ENCODE measurements around the gene ADCY7. TPM values are rescaled to one million over a fixed set of nuclear protein-coding genes. Genes with fewer than 3 reads are reported as not detected.

Gene ADCY7
- total RNA-seq, 1 experiment from 2014 or later = 13.1 TPM

DNA sequence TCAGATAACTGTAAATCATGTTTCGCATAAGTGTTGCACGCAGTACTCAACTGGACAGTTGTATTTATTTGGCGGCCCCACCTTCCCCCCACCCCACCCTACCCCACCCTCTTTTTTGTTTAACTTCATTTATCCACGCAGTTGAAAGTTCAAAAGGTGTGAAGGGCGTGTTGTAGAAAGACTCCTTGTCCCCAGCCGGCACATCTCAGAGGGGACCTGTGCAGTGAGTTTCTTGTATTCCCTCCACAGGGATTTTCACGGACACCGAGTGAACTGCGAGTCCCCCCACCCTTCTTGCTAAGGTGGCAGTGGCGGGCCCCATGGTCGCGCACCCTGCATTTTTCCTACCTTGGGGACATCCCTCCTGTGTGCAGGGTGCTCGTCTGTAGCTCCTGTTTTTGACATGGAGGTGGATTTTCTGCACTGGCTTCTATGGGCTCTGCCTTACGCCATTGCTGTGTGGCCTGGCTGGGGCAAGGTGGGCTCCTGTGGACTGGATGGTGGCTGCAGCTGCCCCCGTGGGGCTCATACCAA lies 36.2 kb downstream of the ADCY7 start:
- intact Hi-C loops (cut with micrococcal nuclease) = no loop called here
- ChIA-PET CTCF (no interaction called here), POLR2A (ENCODE audit: unreplicated experiment) (no interaction called here)
- peaks cover 4% of the 10 kb centered on the region; the same call in 1 of the 2 replicates for H3K4me1 ChIP-seq (ENCODE audit: insufficient read depth, low read length)
- no peaks in the 10 kb centered on the region for H3K9me3 ChIP-seq (ENCODE audit: low read length)
- TF ChIP-seq, protein P1, sequence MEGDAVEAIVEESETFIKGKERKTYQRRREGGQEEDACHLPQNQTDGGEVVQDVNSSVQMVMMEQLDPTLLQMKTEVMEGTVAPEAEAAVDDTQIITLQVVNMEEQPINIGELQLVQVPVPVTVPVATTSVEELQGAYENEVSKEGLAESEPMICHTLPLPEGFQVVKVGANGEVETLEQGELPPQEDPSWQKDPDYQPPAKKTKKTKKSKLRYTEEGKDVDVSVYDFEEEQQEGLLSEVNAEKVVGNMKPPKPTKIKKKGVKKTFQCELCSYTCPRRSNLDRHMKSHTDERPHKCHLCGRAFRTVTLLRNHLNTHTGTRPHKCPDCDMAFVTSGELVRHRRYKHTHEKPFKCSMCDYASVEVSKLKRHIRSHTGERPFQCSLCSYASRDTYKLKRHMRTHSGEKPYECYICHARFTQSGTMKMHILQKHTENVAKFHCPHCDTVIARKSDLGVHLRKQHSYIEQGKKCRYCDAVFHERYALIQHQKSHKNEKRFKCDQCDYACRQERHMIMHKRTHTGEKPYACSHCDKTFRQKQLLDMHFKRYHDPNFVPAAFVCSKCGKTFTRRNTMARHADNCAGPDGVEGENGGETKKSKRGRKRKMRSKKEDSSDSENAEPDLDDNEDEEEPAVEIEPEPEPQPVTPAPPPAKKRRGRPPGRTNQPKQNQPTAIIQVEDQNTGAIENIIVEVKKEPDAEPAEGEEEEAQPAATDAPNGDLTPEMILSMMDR (conservative IDR thresholded peaks at IDR 0.05; ENCODE audit: low read depth, low read length) = no peak
- TF ChIP-seq EZH2 (IDR thresholded peaks at IDR 0.05; ENCODE audit: low read length, unreplicated experiment) (no peak), EZH2phosphoT487 (IDR thresholded peaks at IDR 0.05; ENCODE audit: borderline replicate concordance, low read length) (no peak)
- H3F3A ChIP-seq (ENCODE audit: low read length, unreplicated experiment) = no peaks in the 10 kb centered on the region
- H3K4me3 ChIP-seq (ENCODE audit: low read length) = no peak overlapping the region
- no peak overlapping the region for H3K27ac ChIP-seq (ENCODE audit: low read length)
- DNase-seq = no peak
- ATAC-seq = no peak
- no peak overlapping the region for H3K4me2 ChIP-seq (ENCODE audit: low read length)
- no peaks in the 10 kb centered on the region for H3K79me2 ChIP-seq (ENCODE audit: low read length)
- no peaks in the 10 kb centered on the region for H4K20me1 ChIP-seq (ENCODE audit: low read length)
- no peak overlapping the region for H3K9ac ChIP-seq (ENCODE audit: low read length)
- no peaks in the 10 kb centered on the region for H3K36me3 ChIP-seq (ENCODE audit: low read depth, low read length)
- BruUV-seq (replicated peaks) = no TSS peak
- H3K27me3 ChIP-seq (ENCODE audit: low read length) = no peaks in the 10 kb centered on the region
- H2AFZ ChIP-seq (ENCODE audit: low read length) = no peak overlapping the region
- H3K9me2 ChIP-seq (replicated peaks; ENCODE audit: low read length) = no peaks in the 10 kb centered on the region

GRCh38 chr16:50303041-50303604 lies 36.8 kb downstream of the ADCY7 start:
- Histone ChIP-seq H3K4me2 (ENCODE audit: low read length) (no peak overlapping the region), H4K20me1 (ENCODE audit: low read length) (no peaks in the 10 kb centered on the region), H3K27me3 (ENCODE audit: low read length) (no peaks in the 10 kb centered on the region), H3K79me2 (ENCODE audit: low read length) (no peaks in the 10 kb centered on the region), H3F3A (ENCODE audit: low read length, unreplicated experiment) (no peaks in the 10 kb centered on the region), H3K27ac (ENCODE audit: low read length) (no peak overlapping the region), H3K9ac (ENCODE audit: low read length) (no peak overlapping the region), H3K36me3 (ENCODE audit: low read depth, low read length) (no peaks in the 10 kb centered on the region), H2AFZ (ENCODE audit: low read length) (no peak overlapping the region), H3K4me1 (ENCODE audit: insufficient read depth, low read length) (peaks cover 4% of the 10 kb centered on the region; the same call in 1 of the 2 replicates), H3K9me2 (replicated peaks; ENCODE audit: low read length) (no peaks in the 10 kb centered on the region), H3K9me3 (ENCODE audit: low read length) (no peaks in the 10 kb centered on the region), H3K4me3 (ENCODE audit: low read length) (no peak overlapping the region)
- no TSS peak for BruUV-seq (replicated peaks)
- intact Hi-C loops (cut with micrococcal nuclease) = no loop called here
- no peak for TF ChIP-seq EZH2phosphoT487 (IDR thresholded peaks at IDR 0.05; ENCODE audit: borderline replicate concordance, low read length)
- no peak for TF ChIP-seq EZH2 (IDR thresholded peaks at IDR 0.05; ENCODE audit: low read length, unreplicated experiment)
- TF ChIP-seq, protein P1 (conservative IDR thresholded peaks at IDR 0.05; ENCODE audit: low read depth, low read length) = no peak
- ChIA-PET CTCF (no interaction called here), POLR2A (ENCODE audit: unreplicated experiment) (no interaction called here)
- DNase-seq = no peak
- ATAC-seq = no peak
